Kidney epithelial cell (primary cell): ENCODE results near the gene ZNF366. TPM values are rescaled to one million over a fixed set of nuclear protein-coding genes. Genes with fewer than 3 reads are reported as not detected.

Source experiments
- DNase-seq: peaks from one replicate; pipeline ENCODE4 v3.0.0-alpha.2; 2010; ENCODE audit warnings: low read depth
- H3K27me3 ChIP-seq: 2 replicates; pipeline ENCODE4 v1.6.0; 2011; ENCODE audit warnings: low read length; ENCODE audit not compliant: control insufficient read depth, insufficient read depth
- H3K36me3 ChIP-seq: 2 replicates; pipeline ENCODE4 v1.5.1; 2011; ENCODE audit warnings: low read length; ENCODE audit not compliant: control insufficient read depth, insufficient read depth
- H3K4me3 ChIP-seq: 2 replicates; pipeline ENCODE4 v1.5.1; 2011; ENCODE audit warnings: low read depth, mild to moderate bottlenecking, control low read depth, low read length
- CTCF ChIP-seq: IDR thresholded peaks from 2 replicates; pipeline ENCODE4 v1.5.1; 2011; ENCODE audit warnings: mild to moderate bottlenecking, moderate library complexity, low read length, control low read depth, inconsistent platforms; ENCODE audit not compliant: insufficient read depth, poor library complexity, severe bottlenecking
- total RNA-seq: library from RNA; depleted of rRNA; stranded (reverse); fragments of >200 nt; gene quantifications from 2 replicates; pipeline ENCODE4 v1.2.3, GENCODE V29; 2015

ZNF366 gene
- total RNA-seq, 1 donor from 2014 or later: 0.13 TPM

- TF ChIP-seq CTCF: no peak
- Histone ChIP-seq H3K4me3 (no peak overlapping the region), H3K27me3 (no peaks in the 10 kb centered on the region), H3K36me3 (no peaks in the 10 kb centered on the region)
- no peak for DNase-seq
Observed at GRCh38 chr5:72518001-72518683, 10.9 kb upstream of the ZNF366 start.

DNA sequence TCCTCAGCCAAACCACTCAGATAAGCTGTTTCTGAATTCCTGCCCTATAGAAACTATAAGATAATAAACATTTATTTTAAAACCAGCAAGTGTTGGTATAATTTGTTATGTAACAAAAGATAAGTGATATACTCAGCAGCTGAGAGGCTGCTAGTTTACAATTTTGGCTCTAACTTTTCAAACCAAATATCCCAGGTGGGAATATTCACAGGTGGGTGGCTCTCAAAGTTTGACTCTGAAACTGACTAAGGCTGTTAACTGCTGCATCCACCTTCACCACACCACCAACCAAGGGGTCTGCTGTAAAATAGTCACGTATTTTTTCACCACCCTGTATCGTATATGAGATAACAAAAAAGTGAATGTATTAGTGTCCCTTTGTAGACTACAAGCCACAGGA is 9.7 kb upstream of the ZNF366 start:
- DNase-seq: no peak
- Histone ChIP-seq H3K27me3 (no peaks in the 10 kb centered on the region), H3K36me3 (no peaks in the 10 kb centered on the region), H3K4me3 (no peak overlapping the region)
- TF ChIP-seq CTCF: no peak

- Histone ChIP-seq H3K36me3 (no peaks in the 10 kb centered on the region), H3K4me3 (no peak overlapping the region), H3K27me3 (no peaks in the 10 kb centered on the region)
- TF ChIP-seq CTCF: no peak
- no peak for DNase-seq
Observed at GRCh38 chr5:72515211-72515610, 8.0 kb upstream of the ZNF366 start.

DNA sequence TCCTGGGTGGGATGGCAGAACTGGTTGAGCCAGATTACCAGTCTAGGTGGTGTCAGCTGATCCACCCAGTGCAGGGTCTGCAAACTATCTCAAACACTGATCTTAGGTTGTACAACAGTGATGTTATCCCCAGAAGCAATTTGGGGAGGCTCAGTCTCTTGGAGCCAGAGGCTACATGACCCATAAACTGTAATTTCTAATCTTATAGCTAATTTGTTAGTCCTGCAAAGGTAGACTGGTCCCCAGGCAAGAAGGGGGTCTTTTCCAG is 5.3 kb upstream of the ZNF366 start:
- no peak for TF ChIP-seq CTCF
- no peaks in the 10 kb centered on the region for H3K27me3 ChIP-seq
- H3K4me3 ChIP-seq: no peak overlapping the region
- no peak for DNase-seq
- H3K36me3 ChIP-seq: no peaks in the 10 kb centered on the region

DNA sequence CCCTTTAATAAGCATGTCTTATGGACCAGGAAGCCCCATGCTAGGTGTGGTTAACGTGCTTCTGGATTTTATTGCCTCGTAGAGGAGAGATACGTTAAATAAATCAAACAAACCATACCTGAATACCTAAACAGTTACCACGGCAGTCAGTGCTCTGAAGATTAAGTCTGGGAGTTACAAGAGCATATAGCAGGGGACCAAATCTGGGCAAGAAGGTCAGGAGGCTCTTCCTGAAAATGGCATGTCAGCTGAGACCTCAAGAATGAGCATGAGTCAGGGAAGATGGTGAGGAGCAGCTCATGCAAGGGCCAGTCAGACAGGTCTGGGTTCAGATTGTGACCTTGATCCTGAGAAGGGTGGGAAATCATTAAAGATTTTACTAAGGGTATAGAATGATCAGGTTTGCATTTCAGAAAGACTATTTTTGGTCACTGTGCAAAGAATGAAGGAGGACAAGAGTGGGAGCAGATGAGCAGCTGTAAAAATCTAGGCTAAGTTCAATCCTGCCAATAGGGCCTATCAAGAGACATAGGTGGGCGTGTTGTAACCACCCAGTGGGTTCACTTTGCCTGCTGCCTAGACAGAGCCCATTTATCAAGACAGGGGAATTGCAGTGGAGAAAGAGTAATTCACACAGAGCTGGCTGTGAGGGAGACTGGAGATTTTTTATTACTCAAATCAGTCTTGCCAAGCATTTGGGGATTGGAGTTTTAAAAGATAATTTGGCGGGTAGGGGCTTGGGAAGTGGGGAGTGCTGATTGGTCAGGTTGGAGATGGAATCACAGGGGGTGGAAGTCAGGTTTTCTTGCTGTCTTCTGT is 4.8 kb upstream of the ZNF366 start:
- H3K36me3 ChIP-seq: no peaks in the 10 kb centered on the region
- no peak overlapping the region for H3K4me3 ChIP-seq
- TF ChIP-seq CTCF: no peak
- no peak for DNase-seq
- no peaks in the 10 kb centered on the region for H3K27me3 ChIP-seq
